Inferior parietal cortex (tissue), 1 donor: ENCODE results near the gene C16orf95.
"Not testable (repeated sequence)": the region's sequence is repeated elsewhere in the genome, so short reads cannot be mapped to it uniquely, and the experiment has no call there.

Source experiments
- DNase-seq: peaks from one replicate; pipeline ENCODE4 v3.0.0-alpha.2; 2016; ENCODE audit errors: extremely low spot score

C16orf95 gene, protein sequence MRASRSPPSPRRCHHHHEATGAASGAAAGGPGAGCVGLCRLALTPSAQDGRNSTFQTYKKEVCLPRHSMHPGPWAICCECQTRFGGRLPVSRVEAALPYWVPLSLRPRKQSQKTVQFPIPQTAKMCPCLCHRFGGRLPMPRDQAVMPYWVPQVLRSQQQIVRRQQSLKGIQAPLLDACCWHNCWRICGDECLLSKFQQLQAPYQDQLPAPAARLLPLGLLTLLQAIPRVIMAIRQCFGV

DNA sequence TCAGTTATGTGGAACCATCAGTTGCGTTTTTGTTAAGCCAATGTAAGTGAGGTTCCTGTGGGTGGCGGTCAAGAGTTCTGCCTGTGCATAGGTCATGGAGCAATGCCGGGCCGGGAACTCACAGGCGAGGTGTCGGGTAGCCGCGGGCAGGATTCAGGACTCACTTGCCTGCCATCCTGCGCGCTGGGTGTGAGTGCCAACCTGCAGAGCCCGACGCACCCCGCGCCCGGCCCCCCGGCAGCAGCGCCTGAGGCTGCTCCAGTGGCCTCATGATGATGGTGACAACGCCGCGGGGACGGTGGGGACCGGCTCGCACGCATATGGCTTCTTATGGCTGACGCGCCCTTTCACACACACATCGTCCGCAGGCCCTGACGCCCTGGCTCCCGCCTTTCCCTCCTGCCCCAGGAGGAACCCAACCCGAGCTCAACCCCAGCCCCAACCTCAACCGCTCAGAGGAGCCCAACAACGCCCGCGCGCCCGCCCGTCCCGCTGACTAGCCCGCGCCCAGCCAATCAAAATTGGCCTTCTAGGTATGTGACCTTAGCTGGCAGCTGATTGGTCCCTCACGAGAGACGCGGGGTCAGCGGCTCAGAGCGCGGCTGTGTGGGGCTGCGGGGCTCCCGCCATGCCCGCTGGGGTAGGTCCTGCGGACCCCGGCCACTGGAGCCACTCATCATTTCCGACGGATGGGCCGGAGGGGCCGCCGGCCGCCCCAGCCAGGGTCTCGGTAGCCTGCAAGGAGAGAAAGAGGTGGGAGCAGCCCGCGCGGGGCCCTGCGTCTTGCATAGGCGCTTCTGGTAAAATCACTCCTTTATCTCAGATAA is at the start of gene C16orf95:
TSS of gene C16orf95 (minus strand) at position 470 of the 827 bp plus-strand sequence. CDS start at position 320, 150 bp downstream.
- DNase-seq, result peak; percentile 99

- no peak for DNase-seq
Observed at GRCh38 chr16:87366930-87367329, 49.7 kb upstream of the C16orf95 start.

DNA sequence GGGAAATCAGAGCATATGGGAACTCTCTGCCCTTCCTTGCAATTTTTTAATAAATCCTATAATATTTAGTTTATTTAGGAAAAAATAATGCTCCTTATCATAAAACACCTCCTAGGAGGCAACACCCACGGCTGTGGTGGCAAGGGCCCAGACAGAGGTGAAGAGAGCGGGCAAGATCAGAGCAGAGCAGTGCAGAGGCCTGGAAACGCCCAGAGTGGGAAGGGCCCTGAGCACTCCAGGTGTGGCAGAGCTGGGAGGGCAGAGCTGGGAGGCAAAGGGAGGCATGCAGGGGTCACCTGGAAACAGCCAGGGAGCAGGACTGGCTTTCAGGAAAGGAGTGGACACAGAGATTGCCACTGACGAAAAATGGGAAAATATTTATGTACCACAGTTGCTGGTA is 49.1 kb upstream of the C16orf95 start:
- no peak for DNase-seq

DNA sequence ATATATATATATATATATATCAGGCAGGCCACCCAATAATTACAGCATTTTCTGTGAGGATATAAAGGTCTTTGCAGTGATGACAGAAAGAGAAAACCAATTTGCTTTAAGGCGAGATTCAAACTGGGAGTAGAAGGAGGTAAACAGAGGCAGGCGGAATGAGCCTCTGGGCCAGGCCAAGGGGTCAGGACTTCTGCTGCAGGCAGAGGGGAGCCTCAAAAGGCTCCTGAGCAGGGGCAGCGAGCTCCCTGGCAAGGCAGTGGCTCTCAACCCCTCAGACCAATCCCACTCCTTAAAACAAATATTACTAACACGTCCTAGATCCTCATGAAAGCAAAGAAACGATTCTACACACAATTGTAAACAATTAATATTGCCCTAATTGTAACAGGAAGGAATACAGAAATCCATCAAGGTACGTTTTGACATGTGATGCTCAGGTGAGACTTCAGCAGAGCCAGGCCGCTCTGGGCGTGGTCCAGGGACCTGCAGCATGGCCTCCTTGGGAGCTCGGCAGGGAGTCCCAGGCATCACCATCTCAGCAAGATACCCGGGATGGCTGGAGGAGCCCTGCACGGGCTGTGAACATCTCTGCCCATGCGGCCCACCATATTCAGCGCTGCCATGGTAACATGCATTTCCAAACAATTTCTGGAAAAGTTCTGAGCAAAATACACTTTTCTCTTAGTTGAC is 48.0 kb upstream of the C16orf95 start:
- no peak for DNase-seq

- no peak for DNase-seq
Observed at GRCh38 chr16:87363771-87364455, 46.7 kb upstream of the C16orf95 start.

DNA sequence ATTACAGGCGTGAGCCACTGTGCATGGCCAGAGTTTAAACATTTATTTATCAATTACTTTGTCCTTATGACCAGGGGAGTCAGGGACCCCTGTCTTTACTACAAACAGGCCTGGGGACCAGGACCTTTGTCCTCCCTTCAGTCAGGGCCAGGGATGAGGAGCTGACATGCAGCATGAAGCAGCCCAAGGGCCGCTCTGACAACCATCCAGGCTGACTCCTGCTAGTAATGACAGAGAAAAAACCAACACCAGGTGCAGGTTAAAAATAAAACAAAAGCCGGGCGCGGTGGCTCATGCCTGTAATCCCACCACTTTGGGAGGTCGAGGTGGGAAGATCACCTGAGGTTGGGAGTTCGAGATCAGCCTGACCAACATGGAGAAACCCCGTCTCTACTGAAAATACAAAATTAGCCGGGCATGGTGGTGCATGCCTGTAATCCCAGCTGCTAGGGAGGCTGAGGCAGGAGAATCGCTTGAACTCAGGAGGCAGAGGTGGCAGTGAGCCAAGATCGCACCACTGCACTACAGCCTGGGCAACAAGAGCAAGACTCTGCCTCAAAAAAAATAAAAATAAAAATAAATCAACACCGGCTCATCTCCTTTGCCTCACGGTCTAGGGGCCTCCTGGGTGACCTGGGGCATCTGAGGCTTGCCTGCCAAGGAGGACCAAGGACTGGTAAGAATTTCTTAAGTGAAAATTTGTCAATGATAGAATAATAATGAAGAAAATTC is 45.8 kb upstream of the C16orf95 start:
- not testable (repeated sequence) for DNase-seq

DNA sequence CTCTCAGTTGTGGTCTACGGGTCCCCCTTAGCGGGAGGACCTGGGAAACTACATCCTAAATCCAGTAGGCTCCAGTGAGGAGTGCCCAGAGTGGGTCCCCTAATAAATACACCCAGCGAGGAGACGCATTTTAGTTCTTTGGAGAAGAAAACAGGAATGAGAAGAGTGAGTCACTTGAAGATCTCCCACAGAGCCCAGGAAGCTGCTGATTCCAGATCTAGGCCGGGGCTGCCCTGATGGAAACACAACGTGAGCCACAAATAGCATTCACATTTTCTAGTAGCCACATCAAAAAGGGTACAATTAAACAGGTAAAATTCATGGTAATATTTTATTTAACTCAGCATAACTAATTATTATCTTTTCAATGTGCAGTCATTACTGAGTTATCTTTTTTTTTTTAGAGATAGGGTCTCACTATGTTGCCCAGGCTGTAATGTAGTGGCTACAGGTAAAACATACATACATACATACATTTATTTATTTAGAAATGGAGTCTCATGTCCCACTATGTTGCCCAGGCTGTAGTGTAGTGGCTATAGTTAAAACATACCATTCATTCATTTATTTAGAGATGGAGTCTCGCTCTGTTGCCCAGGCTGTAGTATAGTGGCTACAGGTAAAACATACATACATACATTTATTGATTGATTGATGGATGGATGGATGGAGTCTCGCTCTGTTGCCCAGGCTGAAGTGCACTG is 44.9 kb upstream of the C16orf95 start:
- DNase-seq, result no peak

DNA sequence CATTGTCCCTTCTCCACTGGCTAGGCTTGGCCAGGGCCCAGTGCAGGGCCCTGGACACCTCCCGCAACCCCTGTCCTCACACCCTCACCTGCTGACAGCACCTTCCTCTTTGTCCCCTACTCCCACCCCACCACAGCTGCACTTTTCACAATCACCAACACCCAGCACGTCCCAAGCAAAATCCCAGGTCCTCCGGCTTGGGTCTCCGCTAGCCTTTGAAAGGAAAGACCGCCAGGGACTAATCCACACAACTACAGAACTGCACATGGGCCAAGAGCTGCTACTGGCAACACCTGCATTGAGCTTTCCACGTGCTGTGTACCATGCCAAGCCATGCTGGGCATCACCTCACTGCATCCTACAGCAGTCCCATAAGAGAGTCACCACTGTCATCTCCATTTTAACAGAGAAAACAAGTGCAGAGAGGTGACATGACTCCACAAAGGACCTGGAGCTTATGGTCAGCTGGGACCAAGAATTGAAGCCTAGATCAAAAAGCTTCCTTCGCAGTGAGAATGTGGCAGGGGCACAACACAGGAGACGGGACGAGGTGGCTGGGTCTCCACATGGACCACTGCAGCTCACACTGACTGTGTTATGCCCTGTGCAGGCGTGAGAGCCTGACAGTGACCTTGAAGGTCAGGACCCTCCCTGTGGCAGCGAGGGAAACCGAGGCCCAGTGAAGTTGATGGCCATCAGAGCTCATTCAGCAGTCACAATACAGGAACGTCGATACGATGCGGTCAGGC is 43.8 kb upstream of the C16orf95 start:
- no peak for DNase-seq

DNA sequence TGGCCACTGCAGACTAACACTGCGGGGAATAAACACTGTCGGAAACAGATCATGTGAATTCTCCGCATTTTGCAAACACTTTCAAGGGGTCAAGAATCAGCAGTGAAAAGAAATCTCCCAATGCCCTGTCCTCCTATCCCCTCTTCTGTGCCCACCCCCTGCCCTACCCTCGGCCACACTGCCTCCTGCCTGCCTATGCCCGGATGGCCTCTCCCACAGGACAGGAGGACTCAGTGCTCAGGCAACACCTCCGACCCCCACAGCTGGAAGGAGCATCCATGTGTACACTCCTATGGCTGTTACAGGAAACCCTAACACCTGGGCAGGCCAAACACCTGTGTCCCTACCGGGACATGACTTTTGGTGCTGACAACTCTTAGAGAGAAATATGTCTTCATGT is 41.9 kb upstream of the C16orf95 start:
- DNase-seq, result no peak

- DNase-seq, result no peak
Observed at GRCh38 chr16:87358696-87359095, 41.5 kb upstream of the C16orf95 start.

DNA sequence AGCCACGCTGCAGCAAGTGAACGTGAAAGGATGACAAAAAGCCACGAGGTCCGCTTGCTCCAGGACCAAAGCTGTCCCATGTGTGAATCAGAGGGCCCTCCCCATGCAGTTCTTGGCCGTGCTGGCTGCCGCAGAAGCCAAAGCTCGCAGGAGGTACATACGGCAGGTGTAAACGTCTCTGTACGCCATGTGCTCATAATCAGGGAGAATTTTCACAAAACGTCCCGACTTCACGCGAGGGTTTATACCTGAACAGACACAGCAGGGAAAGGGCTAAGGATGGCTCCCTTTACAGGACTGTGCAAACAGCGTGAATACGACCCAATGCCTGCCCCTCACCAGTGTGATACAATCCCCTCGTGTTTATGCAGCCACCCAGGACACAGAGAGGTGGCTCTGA is 41.1 kb upstream of the C16orf95 start:
- no peak for DNase-seq

DNA sequence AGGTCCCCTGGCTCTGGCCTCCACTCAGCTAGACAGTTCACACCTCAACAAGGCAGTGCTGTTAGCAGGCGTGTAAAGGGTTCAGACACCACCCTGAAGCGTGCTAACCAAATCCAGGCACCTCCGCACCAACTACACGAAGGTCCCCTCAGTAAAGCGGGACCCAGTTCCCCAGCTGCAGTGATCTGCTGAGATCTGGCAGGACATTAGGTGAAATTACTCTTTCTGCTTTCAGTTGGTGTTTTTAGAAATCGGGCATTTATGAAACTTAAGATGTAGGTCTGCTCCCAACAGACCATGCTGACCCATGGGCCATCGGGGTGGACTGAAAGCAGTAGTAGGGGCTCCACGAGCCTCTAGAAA is 39.3 kb upstream of the C16orf95 start:
- DNase-seq, result no peak

- no peak for DNase-seq
Observed at GRCh38 chr16:87353613-87354012, 36.4 kb upstream of the C16orf95 start.

GRCh38 chr16:87352818-87353217 is 35.6 kb upstream of the C16orf95 start:
- DNase-seq, result no peak

DNA sequence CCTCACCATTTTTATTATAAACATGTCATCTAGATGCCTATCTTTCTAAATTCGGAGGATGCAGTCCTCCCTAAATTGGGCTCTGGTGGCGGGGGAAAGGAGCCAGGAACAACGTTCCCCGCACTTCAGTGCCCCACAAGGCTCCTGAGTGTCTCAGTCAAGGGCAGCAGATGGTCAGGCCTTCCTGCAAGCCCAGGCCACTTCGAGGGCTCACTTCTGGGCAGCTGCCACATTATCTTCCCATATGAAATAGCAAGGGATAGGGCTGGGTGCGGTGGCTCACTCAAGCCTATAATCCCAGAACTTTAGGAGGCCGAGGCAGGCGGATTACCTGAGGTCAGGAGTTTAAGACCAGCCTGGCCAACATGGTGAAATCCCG is 34.1 kb upstream of the C16orf95 start:
- DNase-seq, result no peak

GRCh38 chr16:87350681-87351319 is 33.6 kb upstream of the C16orf95 start:
- DNase-seq, result peak; percentile 59

DNA sequence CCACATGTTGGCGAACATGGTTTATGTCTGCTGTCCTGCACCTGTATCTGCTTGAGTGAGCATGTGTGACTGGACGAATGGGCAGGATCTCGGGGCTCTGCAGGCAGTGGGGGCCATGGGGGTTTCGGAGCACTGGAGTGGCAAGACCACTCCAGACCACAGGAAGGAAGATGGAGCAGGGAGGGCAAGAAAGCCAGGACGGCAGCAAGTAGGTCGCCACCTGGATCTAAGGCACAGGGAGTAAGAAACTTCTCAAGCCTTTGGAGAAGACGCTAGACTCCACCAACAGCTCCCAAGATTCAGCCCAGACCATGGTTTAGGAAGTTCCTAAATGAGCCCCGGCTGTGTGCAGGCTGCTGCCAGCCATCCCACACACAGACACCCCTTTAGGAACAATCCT is 32.8 kb upstream of the C16orf95 start:
- DNase-seq, result no peak

GRCh38 chr16:87348616-87349157 is 31.5 kb upstream of the C16orf95 start:
- no peak for DNase-seq

DNA sequence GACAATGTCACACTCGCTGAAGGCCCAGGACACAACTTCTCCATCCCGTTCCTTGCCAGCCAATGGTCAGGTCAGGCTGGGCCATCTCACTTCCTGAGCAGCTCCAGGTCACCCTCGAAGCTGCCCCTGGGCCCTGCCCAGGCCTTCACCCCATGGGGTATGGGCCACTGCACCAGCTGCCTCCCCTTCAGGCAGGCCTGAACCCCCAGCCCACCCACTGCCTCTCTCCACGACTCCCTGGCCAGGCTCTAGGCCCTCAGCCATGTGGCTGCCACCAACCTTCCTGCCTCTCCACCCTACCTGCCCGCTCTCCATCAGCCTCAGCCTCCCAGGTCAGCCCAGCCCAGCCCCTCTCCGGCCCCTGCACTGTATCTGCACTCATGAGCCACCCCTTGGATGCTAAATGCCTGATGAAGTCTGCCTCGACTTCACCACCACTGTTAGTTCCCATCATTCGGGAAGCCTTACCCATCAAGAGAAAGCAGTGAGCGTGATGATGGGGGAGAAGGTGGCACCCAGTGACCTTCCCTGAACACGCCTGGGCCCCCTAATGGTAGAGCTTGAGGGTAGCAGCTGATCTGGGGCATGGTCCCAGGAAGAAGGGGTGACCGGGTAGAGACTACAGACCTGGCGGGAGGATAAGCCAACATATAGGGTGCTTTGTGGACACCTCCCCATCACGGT is 30.9 kb upstream of the C16orf95 start:
- DNase-seq, result no peak
